ENCODE data around the gene DENND6B.
A peak's percentile ranks its signal among the peaks of the same experiment; 100 is the strongest.
"Not testable (repeated sequence)": the region's sequence is repeated elsewhere in the genome, so short reads cannot be mapped to it uniquely, and the experiment has no call there.

DENND6B gene

GRCh38 chr22:50363803-50364194 lies 37.0 kb upstream of the DENND6B start:
- H3K9me3 ChIP-seq (ENCODE audit: insufficient read depth, low read depth, low read length) = not testable (repeated sequence)

GRCh38 chr22:50363166-50363802 lies 36.5 kb upstream of the DENND6B start:
- H4K8ac ChIP-seq (ENCODE audit: low read depth, low read length) = no peak overlapping the region

More at GRCh38 chr22:50363803-50364194, 37.0 kb upstream of the DENND6B start:
- not testable (repeated sequence) for H2AK5ac ChIP-seq (ENCODE audit: low read length); H3K4ac ChIP-seq (ENCODE audit: low read depth, low read length); H4K8ac ChIP-seq (ENCODE audit: low read depth, low read length); H3K9ac ChIP-seq (ENCODE audit: low read length); H3K18ac ChIP-seq (ENCODE audit: low read length); H3K4me3 ChIP-seq (ENCODE audit: low read depth, low read length); DNase-seq; H4K12ac ChIP-seq (ENCODE audit: low read depth, low read length); H3K27me3 ChIP-seq (ENCODE audit: insufficient read depth, low read length); H3K23ac ChIP-seq (ENCODE audit: low read length); H3K4me2 ChIP-seq (ENCODE audit: low read length); H2BK120ac ChIP-seq (ENCODE audit: insufficient read depth, low read length, poor library complexity); H3K79me1 ChIP-seq (ENCODE audit: low read length); H3K79me2 ChIP-seq (ENCODE audit: control insufficient read depth, insufficient read depth, low read length, poor library complexity); H2AFZ ChIP-seq (ENCODE audit: insufficient read depth, low read length, poor library complexity); H2BK5ac ChIP-seq (ENCODE audit: low read depth, low read length, poor library complexity); H2BK12ac ChIP-seq (ENCODE audit: low read length); H3K27ac ChIP-seq (ENCODE audit: low read depth, low read length); H3K4me1 ChIP-seq (ENCODE audit: control insufficient read depth in 1 of 2, insufficient read depth in 2 of 2, low read length in 2 of 2); H4K91ac ChIP-seq (ENCODE audit: low read depth, low read length); H3K14ac ChIP-seq (ENCODE audit: low read length)
- no CpG with 5 or more reads among the region's 11 CpGs for WGBS (ENCODE audit: extremely low coverage, insufficient coverage, insufficient read length)
- H3K36me3 ChIP-seq (ENCODE audit: control insufficient read depth in 1 of 2, insufficient read depth in 2 of 2, low read length in 2 of 2) = peaks cover 9 to 19% of the 10 kb centered on the region in 2 experiments

GRCh38 chr22:50361688-50362087 lies 34.9 kb upstream of the DENND6B start:
- H3K4me1 ChIP-seq (ENCODE audit: control insufficient read depth in 1 of 2, insufficient read depth in 2 of 2, low read length in 2 of 2) = peaks cover 4 to 10% of the 10 kb centered on the region in 2 experiments
- H3K23ac ChIP-seq (ENCODE audit: low read length) = no peak overlapping the region
- peaks cover 4% of the 10 kb centered on the region for H3K79me2 ChIP-seq (ENCODE audit: control insufficient read depth, insufficient read depth, low read length, poor library complexity)
- H3K4me3 ChIP-seq (ENCODE audit: low read depth, low read length) = no peak overlapping the region
- no peaks in the 10 kb centered on the region for H3K27me3 ChIP-seq (ENCODE audit: insufficient read depth, low read length)
- no peak overlapping the region for H3K4ac ChIP-seq (ENCODE audit: low read depth, low read length)
- peaks cover 2 to 15% of the 10 kb centered on the region in 2 experiments for H3K36me3 ChIP-seq (ENCODE audit: control insufficient read depth in 1 of 2, insufficient read depth in 2 of 2, low read length in 2 of 2)
- H2AFZ ChIP-seq (ENCODE audit: insufficient read depth, low read length, poor library complexity) = no peak overlapping the region
- no peak overlapping the region for H2AK5ac ChIP-seq (ENCODE audit: low read length)
- H3K4me2 ChIP-seq (ENCODE audit: low read length) = no peak overlapping the region
- H2BK12ac ChIP-seq (ENCODE audit: low read length) = no peak overlapping the region
- WGBS (ENCODE audit: extremely low coverage, insufficient coverage, insufficient read length) = no CpG with 5 or more reads among the region's 5 CpGs
- H4K12ac ChIP-seq (ENCODE audit: low read depth, low read length) = no peak overlapping the region
- no peak overlapping the region for H4K91ac ChIP-seq (ENCODE audit: low read depth, low read length)
- no peak overlapping the region for H3K27ac ChIP-seq (ENCODE audit: low read depth, low read length)
- DNase-seq = no peak
- no peak overlapping the region for H3K9ac ChIP-seq (ENCODE audit: low read length)
- H4K8ac ChIP-seq (ENCODE audit: low read depth, low read length) = no peak overlapping the region
- no peak overlapping the region for H3K14ac ChIP-seq (ENCODE audit: low read length)
- no peaks in the 10 kb centered on the region for H3K79me1 ChIP-seq (ENCODE audit: low read length)
- no peak overlapping the region for H3K18ac ChIP-seq (ENCODE audit: low read length)
- H2BK120ac ChIP-seq (ENCODE audit: insufficient read depth, low read length, poor library complexity) = no peak overlapping the region
- peaks cover 2% of the 10 kb centered on the region for H3K9me3 ChIP-seq (ENCODE audit: insufficient read depth, low read depth, low read length)
- no peak overlapping the region for H2BK5ac ChIP-seq (ENCODE audit: low read depth, low read length, poor library complexity)

More at GRCh38 chr22:50363166-50363802, 36.5 kb upstream of the DENND6B start:
- H3K4me1 ChIP-seq (ENCODE audit: control insufficient read depth in 1 of 2, insufficient read depth in 2 of 2, low read length in 2 of 2) = peaks cover 4 to 10% of the 10 kb centered on the region in 2 experiments
- H2BK120ac ChIP-seq (ENCODE audit: insufficient read depth, low read length, poor library complexity) = no peak overlapping the region
- H2AFZ ChIP-seq (ENCODE audit: insufficient read depth, low read length, poor library complexity) = no peak overlapping the region
- no peak overlapping the region for H4K91ac ChIP-seq (ENCODE audit: low read depth, low read length)
- H2BK5ac ChIP-seq (ENCODE audit: low read depth, low read length, poor library complexity) = no peak overlapping the region
- H2BK12ac ChIP-seq (ENCODE audit: low read length) = no peak overlapping the region
- H3K23ac ChIP-seq (ENCODE audit: low read length) = no peak overlapping the region
- H3K36me3 ChIP-seq (ENCODE audit: control insufficient read depth in 1 of 2, insufficient read depth in 2 of 2, low read length in 2 of 2) = peaks cover 7 to 17% of the 10 kb centered on the region in 2 experiments
- H3K9me3 ChIP-seq (ENCODE audit: insufficient read depth, low read depth, low read length) = peaks cover 2% of the 10 kb centered on the region
- no peak for DNase-seq
- no peak overlapping the region for H2AK5ac ChIP-seq (ENCODE audit: low read length)
- WGBS (ENCODE audit: extremely low coverage, insufficient coverage, insufficient read length) = no CpG with 5 or more reads among the region's 8 CpGs
- no peaks in the 10 kb centered on the region for H3K27me3 ChIP-seq (ENCODE audit: insufficient read depth, low read length)
- H3K9ac ChIP-seq (ENCODE audit: low read length) = no peak overlapping the region
- no peak overlapping the region for H3K4me2 ChIP-seq (ENCODE audit: low read length)
- peak overlapping the region; percentile 47 for H3K4ac ChIP-seq (ENCODE audit: low read depth, low read length)
- H3K4me3 ChIP-seq (ENCODE audit: low read depth, low read length) = no peak overlapping the region
- no peak overlapping the region for H4K12ac ChIP-seq (ENCODE audit: low read depth, low read length)
- no peak overlapping the region for H3K14ac ChIP-seq (ENCODE audit: low read length)
- peaks cover 2% of the 10 kb centered on the region for H3K79me2 ChIP-seq (ENCODE audit: control insufficient read depth, insufficient read depth, low read length, poor library complexity)
- no peak overlapping the region for H3K27ac ChIP-seq (ENCODE audit: low read depth, low read length)
- no peaks in the 10 kb centered on the region for H3K79me1 ChIP-seq (ENCODE audit: low read length)
- H3K18ac ChIP-seq (ENCODE audit: low read length) = no peak overlapping the region

GRCh38 chr22:50361222-50361621 lies 34.4 kb upstream of the DENND6B start:
- no peak overlapping the region for H3K23ac ChIP-seq (ENCODE audit: low read length)
- DNase-seq = no peak
- no peak overlapping the region for H2AFZ ChIP-seq (ENCODE audit: insufficient read depth, low read length, poor library complexity)
- H3K9me3 ChIP-seq (ENCODE audit: insufficient read depth, low read depth, low read length) = peaks cover 2% of the 10 kb centered on the region
- H3K9ac ChIP-seq (ENCODE audit: low read length) = no peak overlapping the region
- no peak overlapping the region for H2BK120ac ChIP-seq (ENCODE audit: insufficient read depth, low read length, poor library complexity)
- no peak overlapping the region for H3K18ac ChIP-seq (ENCODE audit: low read length)
- peaks cover 4 to 10% of the 10 kb centered on the region in 2 experiments for H3K4me1 ChIP-seq (ENCODE audit: control insufficient read depth in 1 of 2, insufficient read depth in 2 of 2, low read length in 2 of 2)
- H3K4me3 ChIP-seq (ENCODE audit: low read depth, low read length) = no peak overlapping the region
- no peak overlapping the region for H4K8ac ChIP-seq (ENCODE audit: low read depth, low read length)
- no peaks in the 10 kb centered on the region for H3K27me3 ChIP-seq (ENCODE audit: insufficient read depth, low read length)
- H3K79me2 ChIP-seq (ENCODE audit: control insufficient read depth, insufficient read depth, low read length, poor library complexity) = peaks cover 4% of the 10 kb centered on the region
- no peaks in the 10 kb centered on the region for H3K79me1 ChIP-seq (ENCODE audit: low read length)
- WGBS (ENCODE audit: extremely low coverage, insufficient coverage, insufficient read length) = no CpG with 5 or more reads among the region's 5 CpGs
- H4K91ac ChIP-seq (ENCODE audit: low read depth, low read length) = no peak overlapping the region
- no peak overlapping the region for H2BK5ac ChIP-seq (ENCODE audit: low read depth, low read length, poor library complexity)
- no peak overlapping the region for H4K12ac ChIP-seq (ENCODE audit: low read depth, low read length)
- H3K4me2 ChIP-seq (ENCODE audit: low read length) = no peak overlapping the region
- H2AK5ac ChIP-seq (ENCODE audit: low read length) = no peak overlapping the region
- H3K36me3 ChIP-seq (ENCODE audit: control insufficient read depth in 1 of 2, insufficient read depth in 2 of 2, low read length in 2 of 2) = peaks cover 5 to 15% of the 10 kb centered on the region in 2 experiments
- H3K14ac ChIP-seq (ENCODE audit: low read length) = no peak overlapping the region
- no peak overlapping the region for H3K4ac ChIP-seq (ENCODE audit: low read depth, low read length)
- no peak overlapping the region for H3K27ac ChIP-seq (ENCODE audit: low read depth, low read length)
- H2BK12ac ChIP-seq (ENCODE audit: low read length) = no peak overlapping the region

Data from trophoblast cell (in vitro differentiated cells and primary cell).